Activated T-cell treated with anti-CD3 and anti-CD28 coated beads for 4 hours (primary cell): ENCODE measurements around the gene LRP5.
"Not testable (repeated sequence)": the region's sequence is repeated elsewhere in the genome, so short reads cannot be mapped to it uniquely, and the experiment has no call there.

Experiments used
- DNase-seq: peaks from one replicate; pipeline ENCODE4 v3.0.0-alpha.2; 2020

LRP5 gene

GRCh38 chr11:68398995-68399851 is 86.8 kb downstream of the LRP5 start:
- DNase-seq: no peak

DNA sequence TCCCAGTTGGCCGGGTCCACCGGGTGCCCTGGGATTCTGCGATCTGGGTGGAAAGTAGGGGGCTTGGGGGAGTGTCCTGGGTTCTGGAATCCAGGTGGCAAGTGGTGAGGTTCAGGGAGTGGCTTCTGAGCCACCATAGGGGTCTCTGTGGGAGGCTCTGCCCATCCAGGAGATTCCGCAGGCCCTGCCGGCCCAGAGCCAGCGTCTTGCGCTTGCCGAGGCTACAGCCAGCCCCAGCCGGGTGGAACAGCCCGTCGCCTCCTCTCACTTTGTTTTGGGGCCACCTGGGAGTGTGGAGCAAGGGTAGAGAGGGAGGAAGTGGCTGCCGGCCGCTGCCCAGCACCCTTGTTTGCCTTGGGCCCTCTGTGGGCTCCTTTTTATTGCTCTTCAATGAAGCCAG is 87.5 kb downstream of the LRP5 start:
- no peak for DNase-seq

DNA sequence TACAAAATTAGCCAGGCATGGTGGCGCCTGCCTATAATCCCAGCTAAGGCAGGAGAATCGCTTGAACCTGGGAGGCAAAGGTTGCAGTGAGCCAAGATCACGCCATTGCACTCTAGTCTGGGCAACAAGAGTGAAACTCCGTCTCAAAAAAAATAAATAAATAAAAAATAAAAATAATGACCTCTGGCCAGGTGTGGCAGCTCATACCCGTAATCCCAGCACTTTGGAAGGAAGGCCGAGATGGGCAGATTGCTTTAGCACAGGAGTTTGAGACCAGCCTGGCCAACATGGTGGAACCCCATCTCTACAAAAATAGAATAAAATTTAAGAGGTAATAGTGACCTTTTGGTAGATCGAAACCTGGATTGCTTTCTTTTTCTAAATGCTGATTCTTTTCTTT is 88.2 kb downstream of the LRP5 start:
- not testable (repeated sequence) for DNase-seq

DNA sequence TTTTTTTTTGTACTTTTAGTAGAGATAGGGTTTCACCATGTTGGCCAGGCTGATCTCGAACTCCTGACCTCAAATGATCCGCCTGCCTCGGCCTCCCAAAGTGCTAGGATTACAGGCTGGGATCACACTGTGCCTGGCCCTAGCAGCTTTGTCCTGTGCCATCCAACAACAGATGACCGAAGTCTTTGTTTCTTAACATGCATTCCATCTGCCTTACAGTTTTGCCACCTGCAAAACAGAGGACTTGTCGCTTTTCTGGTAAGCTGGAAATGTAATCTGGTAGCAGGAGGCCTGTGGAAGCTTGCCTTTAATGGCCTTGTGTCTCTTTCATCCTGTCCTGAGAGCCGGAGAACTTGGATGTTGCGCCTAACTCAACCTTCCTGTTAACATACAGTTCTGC is 89.5 kb downstream of the LRP5 start:
- DNase-seq: no peak

DNA sequence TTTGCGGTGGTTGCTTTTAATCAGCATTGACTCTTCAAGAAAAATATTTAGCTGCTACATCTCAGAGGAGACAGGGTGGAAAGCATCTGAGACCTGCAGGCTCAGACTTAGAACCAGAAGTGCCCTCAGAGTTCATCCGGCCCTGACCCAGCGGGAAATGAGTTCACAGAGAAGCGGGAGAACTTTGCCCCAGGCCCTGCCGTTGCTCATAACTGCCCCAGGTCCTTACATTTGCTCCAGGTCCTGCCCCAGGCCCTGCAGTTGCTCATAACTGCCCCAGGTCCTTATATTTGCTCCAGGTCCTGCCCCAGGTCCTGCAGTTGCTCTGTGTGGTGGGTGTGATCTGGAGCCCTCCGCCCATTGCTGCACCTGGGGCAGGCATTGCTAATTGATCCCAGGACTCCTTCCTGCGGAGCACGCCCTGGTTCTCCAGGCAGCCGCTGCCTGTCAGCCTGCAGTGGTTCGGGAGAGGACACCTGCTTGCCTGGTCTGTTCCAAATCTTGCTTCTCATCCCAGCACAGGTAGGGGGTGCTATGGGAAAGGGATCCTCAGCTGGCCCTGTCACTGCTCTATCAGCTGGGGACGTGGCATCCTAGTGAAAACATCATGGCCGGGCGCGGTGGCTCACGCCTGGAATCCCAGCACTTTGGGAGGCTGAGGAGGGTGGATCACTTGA is 90.1 kb downstream of the LRP5 start:
- no peak for DNase-seq

GRCh38 chr11:68403424-68403823 is 91.0 kb downstream of the LRP5 start:
- DNase-seq: no peak

DNA sequence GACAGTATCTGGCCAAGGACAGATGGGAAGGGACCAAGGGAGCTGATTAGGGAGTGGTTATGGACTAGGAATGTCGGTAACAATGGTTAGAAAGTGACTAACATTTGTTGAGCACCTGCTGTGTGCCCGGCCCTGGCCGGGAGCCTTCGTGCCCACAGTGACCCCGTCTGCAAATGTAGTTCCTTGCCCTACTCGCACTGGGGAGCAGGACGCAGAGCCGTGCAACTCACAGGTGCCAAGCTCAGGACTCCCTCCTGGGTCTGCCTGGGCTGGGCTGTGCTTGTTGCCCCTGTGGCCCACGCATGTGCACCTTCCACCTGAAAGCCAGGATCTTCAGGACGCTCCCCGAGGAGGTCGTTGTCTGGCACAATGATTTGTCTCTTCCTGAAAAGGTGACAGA is 91.4 kb downstream of the LRP5 start:
- DNase-seq: no peak

GRCh38 chr11:68406324-68407313 is 94.2 kb downstream of the LRP5 start:
- DNase-seq: no peak

DNA sequence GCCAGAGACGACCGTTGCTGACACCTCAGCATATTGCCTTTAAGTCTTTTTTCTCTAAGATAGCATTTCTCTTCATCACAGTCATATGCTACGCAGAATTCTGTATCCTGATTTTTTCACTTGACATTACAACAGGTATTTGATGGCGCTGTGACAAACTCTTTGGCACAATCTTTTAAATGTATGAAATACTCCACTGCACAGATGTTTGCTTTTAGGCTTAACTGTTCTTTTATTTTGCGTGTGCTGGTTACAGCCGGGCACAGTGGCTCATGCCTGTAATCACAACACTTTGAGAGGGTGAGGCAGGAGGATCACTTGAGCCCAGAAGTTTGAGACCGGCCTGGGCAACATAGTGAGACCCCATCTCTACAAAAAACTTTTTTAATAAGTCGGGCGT is 96.1 kb downstream of the LRP5 start:
- no peak for DNase-seq

DNA sequence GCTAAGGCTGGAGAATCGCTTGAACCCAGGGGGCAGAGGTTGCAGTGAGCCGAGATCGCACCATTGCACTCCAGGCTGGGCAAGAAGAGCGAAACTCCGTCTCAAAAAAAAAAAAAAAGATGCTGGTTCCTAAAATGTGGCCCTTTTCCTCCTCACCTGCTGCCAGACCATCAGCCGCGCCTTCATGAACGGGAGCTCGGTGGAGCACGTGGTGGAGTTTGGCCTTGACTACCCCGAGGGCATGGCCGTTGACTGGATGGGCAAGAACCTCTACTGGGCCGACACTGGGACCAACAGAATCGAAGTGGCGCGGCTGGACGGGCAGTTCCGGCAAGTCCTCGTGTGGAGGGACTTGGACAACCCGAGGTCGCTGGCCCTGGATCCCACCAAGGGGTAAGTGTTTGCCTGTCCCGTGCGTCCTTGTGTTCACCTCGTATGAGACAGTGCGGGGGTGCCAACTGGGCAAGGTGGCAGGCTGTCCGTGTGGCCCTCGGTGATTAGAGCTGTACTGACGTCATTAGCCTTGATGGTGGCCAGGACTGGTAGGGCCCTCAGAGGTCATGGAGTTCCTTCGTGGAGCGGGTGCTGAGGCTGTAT is 97.5 kb downstream of the LRP5 start:
- no peak for DNase-seq

DNA sequence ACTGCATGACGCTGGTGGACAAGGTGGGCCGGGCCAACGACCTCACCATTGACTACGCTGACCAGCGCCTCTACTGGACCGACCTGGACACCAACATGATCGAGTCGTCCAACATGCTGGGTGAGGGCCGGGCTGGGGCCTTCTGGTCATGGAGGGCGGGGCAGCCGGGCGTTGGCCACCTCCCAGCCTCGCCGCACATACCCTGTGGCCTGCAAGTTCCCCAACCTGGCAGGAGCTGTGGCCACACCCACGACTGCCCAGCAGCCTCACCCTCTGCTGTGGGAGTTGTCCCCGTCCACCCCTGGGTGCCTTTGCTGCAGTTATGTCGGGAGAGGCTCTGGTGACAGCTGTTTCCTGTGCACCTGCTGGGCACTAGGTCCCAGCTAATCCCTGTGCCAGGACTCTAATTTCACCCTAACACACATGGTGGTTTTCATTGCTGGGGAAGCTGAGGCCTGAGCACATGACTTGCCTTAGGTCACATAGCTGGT is 99.2 kb downstream of the LRP5 start:
- no peak for DNase-seq

- no peak for DNase-seq
These were observed 100.4 kb downstream of the LRP5 start for GRCh38 chr11:68412593-68413475.

GRCh38 chr11:68413591-68413999 is 101.2 kb downstream of the LRP5 start:
- no peak for DNase-seq

- no peak for DNase-seq
These were observed 102.3 kb downstream of the LRP5 start for GRCh38 chr11:68414496-68415221.

- no peak for DNase-seq
These were observed 103.7 kb downstream of the LRP5 start for GRCh38 chr11:68416070-68416578.

GRCh38 chr11:68418648-68419047 is 106.3 kb downstream of the LRP5 start:
- DNase-seq: no peak

DNA sequence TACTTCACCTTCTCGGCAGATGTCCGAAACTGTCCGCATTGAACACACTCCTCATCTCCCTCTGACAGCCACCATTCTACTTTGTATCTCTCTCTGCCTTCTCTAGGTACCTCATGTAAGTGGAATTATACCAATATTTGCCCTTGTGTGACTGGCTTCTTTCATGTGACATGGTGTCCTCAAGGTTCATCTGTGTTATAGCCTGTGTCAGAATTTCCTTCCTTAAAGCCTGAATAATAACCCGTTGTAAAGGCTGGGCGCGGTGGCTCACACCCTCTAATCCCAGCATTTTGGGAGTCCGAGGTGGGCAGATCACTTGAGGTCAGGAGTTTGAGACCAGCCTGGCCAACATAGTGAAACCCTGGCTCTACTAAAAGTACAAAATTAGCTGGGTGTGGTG is 107.8 kb downstream of the LRP5 start:
- no peak for DNase-seq

DNA sequence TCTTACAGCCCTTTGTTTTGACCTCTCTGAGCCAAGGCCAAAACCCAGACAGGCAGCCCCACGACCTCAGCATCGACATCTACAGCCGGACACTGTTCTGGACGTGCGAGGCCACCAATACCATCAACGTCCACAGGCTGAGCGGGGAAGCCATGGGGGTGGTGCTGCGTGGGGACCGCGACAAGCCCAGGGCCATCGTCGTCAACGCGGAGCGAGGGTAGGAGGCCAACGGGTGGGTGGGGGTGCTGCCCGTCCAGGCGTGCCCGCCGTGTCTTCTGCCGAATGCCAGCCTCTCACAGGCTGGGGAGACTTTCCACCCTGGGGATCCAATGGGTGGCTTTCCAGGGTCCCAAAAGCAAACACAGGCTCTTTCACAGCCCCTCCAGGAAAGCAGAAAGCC is 111.1 kb downstream of the LRP5 start:
- DNase-seq: no peak

- DNase-seq: no peak
These were observed 111.8 kb downstream of the LRP5 start for GRCh38 chr11:68424101-68424632.
